ENCODE results near the gene SH3BGRL3.

SH3BGRL3 gene

DNA sequence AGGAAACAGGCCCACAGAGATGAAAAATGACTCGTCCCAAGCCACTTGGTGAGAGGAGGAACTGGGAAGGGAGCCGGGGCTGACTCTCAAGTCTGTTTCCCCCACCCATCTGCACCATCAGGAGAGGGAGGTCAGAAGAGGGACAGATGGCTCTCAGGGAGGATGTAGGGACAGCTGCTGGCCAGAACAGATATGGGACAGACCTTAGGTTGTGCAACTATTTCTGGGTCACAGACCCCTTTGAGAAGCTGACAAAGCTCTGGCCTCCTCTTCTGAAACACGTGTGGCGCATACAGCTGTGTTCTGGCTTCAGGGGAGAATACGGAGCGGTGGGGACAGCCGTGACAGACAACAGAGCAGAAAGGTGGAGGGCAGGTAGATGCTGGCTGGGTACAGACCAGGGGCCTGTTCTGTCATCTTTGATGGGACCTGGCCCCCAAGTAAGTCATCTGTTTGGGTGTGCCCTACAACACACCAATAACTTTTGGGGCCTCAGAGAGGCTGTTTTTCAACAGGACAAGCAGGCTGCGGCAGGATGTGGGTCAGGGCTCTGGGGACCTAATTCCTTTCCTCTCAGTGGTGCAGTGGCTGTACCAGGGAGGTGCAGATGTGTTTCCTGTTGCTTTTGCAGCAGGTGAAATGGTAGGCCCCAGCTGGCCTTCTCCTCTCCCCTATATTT, 7.3 kb downstream of the SH3BGRL3 start:
- TF ChIP-seq, protein P1, sequence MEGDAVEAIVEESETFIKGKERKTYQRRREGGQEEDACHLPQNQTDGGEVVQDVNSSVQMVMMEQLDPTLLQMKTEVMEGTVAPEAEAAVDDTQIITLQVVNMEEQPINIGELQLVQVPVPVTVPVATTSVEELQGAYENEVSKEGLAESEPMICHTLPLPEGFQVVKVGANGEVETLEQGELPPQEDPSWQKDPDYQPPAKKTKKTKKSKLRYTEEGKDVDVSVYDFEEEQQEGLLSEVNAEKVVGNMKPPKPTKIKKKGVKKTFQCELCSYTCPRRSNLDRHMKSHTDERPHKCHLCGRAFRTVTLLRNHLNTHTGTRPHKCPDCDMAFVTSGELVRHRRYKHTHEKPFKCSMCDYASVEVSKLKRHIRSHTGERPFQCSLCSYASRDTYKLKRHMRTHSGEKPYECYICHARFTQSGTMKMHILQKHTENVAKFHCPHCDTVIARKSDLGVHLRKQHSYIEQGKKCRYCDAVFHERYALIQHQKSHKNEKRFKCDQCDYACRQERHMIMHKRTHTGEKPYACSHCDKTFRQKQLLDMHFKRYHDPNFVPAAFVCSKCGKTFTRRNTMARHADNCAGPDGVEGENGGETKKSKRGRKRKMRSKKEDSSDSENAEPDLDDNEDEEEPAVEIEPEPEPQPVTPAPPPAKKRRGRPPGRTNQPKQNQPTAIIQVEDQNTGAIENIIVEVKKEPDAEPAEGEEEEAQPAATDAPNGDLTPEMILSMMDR (IDR thresholded peaks at IDR 0.05; ENCODE audit: control insufficient read depth, insufficient read depth, low read depth, low read length, missing control alignments), result no peak
- H3K4me3 ChIP-seq (ENCODE audit: control insufficient read depth, low read depth, low read length), result no peak overlapping the region
- DNase-seq (ENCODE audit: low read depth), result no peak

DNA sequence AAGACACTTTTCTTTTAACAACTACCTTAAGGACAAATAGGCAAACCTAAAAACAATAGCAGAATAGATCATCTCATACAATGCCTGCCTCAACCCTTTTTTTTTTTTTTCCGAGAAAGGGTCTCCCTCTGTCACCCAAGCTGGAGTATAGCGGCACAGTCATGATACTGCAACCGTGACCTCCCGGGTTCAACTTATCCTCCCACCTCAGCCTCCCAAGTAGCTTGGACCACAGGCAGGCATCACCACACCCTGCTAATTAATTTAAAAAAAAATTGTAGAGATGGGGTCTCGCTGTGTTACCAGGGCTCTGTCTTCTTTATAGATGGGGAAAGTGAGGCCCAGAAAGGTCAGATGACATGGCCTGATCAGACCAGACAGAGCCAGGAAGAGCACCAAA, 7.9 kb downstream of the SH3BGRL3 start:
- TF ChIP-seq, protein P1 (IDR thresholded peaks at IDR 0.05; ENCODE audit: control insufficient read depth, insufficient read depth, low read depth, low read length, missing control alignments), result no peak
- no peak for DNase-seq (ENCODE audit: low read depth)
- no peak overlapping the region for H3K4me3 ChIP-seq (ENCODE audit: control insufficient read depth, low read depth, low read length)

DNA sequence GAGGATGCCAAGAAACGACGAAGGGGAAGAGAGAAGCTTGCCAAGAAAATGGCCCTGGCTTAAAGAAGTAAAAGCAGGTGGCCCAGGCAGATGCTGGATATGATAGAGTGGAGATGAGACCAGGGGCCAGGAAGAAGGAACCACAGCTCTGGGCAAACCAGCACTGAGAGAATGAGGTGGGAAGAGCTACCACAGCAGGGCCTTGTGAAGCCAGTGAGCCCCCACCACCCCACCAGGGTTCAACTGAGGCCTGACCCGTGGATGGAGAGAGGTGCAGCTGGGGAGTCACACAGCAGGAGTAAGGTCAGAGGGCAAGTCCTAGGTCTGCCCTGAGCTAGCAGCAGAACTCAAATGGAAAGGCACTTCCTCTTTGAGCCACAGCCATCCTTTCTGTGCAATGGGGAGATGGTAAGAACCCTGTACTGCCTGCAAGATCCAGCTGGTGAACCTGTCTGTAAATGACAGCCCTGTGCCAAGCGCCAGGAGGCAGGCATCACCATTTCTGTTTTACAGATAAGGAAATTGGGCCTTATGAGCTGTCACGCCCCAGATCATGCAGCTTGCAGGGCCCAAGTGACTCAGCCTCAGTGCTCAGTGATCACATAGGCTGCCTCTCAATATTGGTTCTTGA, 8.5 kb downstream of the SH3BGRL3 start:
- no peak for DNase-seq (ENCODE audit: low read depth)
- TF ChIP-seq, protein P1 (IDR thresholded peaks at IDR 0.05; ENCODE audit: control insufficient read depth, insufficient read depth, low read depth, low read length, missing control alignments), result no peak
- H3K4me3 ChIP-seq (ENCODE audit: control insufficient read depth, low read depth, low read length), result no peak overlapping the region

DNA sequence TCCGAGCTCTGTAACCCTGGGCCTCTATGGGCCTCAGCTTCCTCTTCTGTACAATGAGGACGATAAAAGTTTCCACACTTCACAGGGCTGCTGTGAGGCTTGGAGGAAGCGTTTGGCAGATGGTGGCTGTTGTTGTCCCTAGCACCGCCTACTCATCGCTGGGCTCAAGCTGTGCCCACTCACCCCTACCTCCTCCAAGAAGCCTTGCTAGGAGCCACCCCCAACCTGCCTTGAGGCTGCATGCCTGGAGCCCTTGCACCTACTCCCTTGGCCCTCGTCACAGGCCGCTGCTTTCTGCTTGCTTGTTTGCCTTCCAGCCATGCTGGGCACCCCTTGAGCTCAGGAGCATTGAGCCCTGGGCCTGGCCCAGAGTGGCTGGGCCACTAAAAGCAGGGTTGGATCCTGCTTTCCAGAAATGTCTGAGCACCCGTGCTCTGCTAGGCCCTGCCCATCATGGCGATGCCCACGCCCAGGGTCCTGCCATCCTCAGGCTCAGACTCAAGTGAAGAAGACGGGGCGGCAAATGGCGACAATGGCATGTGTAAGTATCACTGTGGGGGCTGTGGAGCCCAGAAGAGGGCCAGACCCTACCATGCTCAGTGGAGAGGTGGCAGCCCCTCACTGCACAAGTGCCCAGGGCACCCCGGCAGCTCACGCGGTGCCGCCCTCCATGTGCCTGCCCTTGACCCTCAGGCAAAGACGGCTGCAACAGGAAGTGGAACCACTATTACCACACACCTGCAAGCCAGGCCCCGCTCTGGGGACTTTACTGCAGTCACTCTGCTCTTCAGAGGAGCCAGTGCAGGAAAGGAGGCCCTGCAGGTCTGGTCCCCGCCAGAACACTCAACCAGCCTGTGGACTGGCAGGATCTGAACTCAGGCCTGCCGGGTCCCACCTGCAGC, 9.5 kb downstream of the SH3BGRL3 start:
- TF ChIP-seq, protein P1 (IDR thresholded peaks at IDR 0.05; ENCODE audit: control insufficient read depth, insufficient read depth, low read depth, low read length, missing control alignments), result no peak

DNA sequence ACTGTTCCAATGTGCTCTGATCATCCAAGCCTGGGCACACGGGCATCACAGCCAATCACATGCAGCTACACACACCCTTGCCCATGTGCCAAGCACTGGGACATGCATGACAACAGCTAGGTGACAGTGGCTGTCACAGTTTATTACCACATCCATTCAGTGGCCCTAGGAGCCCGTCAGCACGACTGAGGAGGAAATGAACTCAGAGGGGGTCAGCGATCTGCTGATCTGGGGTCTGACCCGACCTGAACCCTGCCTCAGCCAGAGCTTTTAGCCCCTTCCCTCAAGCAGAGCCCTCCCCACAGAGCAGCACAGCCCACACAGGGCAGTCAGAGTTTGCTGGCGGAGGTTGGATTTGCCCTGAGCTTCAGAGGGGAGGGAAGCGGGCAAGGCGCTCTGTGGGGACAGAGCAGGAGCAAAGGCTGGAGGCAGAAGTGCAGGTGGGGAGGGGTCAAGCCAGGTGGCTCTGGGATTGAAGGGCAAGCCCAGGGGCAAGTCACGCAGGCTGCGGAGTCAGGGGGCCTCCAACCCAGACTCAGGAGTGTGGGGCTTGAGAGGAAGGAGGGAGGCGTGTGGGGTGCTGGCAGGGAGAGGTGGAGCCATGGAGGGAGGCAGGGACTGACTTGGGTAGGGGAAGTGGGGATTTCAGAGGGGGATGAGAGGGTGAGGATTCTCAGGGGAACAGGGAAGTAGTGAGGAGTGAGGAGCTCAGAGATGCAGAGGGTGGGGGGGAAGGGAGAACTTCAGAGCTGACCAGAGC, 10.4 kb downstream of the SH3BGRL3 start:
- no peak overlapping the region for H3K4me3 ChIP-seq (ENCODE audit: control insufficient read depth, low read depth, low read length)

More for the DNA sequence above, 9.5 kb downstream of the SH3BGRL3 start:
- DNase-seq (ENCODE audit: low read depth), result no peak
- no peak overlapping the region for H3K4me3 ChIP-seq (ENCODE audit: control insufficient read depth, low read depth, low read length)

More for the DNA sequence above, 10.4 kb downstream of the SH3BGRL3 start:
- TF ChIP-seq, protein P1 (IDR thresholded peaks at IDR 0.05; ENCODE audit: control insufficient read depth, insufficient read depth, low read depth, low read length, missing control alignments), result no peak
- no peak for DNase-seq (ENCODE audit: low read depth)

All from AG09309 (cell line).